CD14-positive monocyte (primary cell): ENCODE results near the gene BRD8. TPM values are rescaled to one million over a fixed set of nuclear protein-coding genes. Genes with fewer than 3 reads are reported as not detected.

ENCODE experiments used
- DNase-seq, 3 donors: peaks; one replicate each; pipeline ENCODE4 v3.0.0-alpha.2; 2011 to 2022
- H2AFZ ChIP-seq: 2 replicates; pipeline ENCODE4 v1.6.0; 2012; ENCODE audit warnings: mild to moderate bottlenecking, low read depth, low read length, inconsistent platforms; ENCODE audit not compliant: insufficient read depth, poor library complexity, severe bottlenecking
- H3K27ac ChIP-seq, 2 donors: 1 replicate in 1 of 2; 2 replicates in 1 of 2; pipeline ENCODE4 v1.5.1; 2012 to 2013; ENCODE audit warnings: low read length in 2 of 2, control low read depth in 1 of 2, inconsistent platforms in 1 of 2, low read depth in 1 of 2, mild to moderate bottlenecking in 1 of 2
- H3K27me3 ChIP-seq, 2 donors: one replicate each; pipeline versions ENCODE4 v1.6.0 to v1.6.1; 2011 to 2013; ENCODE audit warnings: low read length in 2 of 2; ENCODE audit not compliant: control insufficient read depth in 2 of 2, insufficient read depth in 2 of 2
- H3K36me3 ChIP-seq, 2 donors: replicated peaks in 1 of 2; 1 replicate in 1 of 2; 2 replicates in 1 of 2; pipeline versions ENCODE4 v1.5.1 to v1.6.1; 2012 to 2013; ENCODE audit warnings: low read length in 2 of 2, control low read depth in 1 of 2, inconsistent platforms in 1 of 2, mild to moderate bottlenecking in 1 of 2; ENCODE audit not compliant: insufficient read depth in 2 of 2, control insufficient read depth in 1 of 2
- H3K4me1 ChIP-seq, 2 donors: 1 replicate in 1 of 2; 2 replicates in 1 of 2; pipeline versions ENCODE4 v1.5.1 to v1.6.1; 2012 to 2013; ENCODE audit warnings: low read length in 2 of 2, control low read depth in 1 of 2, inconsistent platforms in 1 of 2, mild to moderate bottlenecking in 1 of 2, moderate library complexity in 1 of 2; ENCODE audit not compliant: insufficient read depth in 2 of 2, control insufficient read depth in 1 of 2
- H3K4me2 ChIP-seq: replicated peaks from 2 replicates; pipeline ENCODE3; 2012; ENCODE audit warnings: low read length, moderate library complexity, mild to moderate bottlenecking; ENCODE audit not compliant: poor library complexity, severe bottlenecking; ENCODE audit errors: extremely low read depth
- H3K4me3 ChIP-seq, 3 experiments: fragments of 200-600 bp in 1 of 3; sonication (generic) in 1 of 3; replicated peaks in 1 of 3; 1 replicate in 2 of 3; 2 replicates in 1 of 3; pipeline ENCODE4 v1.5.1; 2011 to 2013; ENCODE audit warnings: low read length in 3 of 3, mild to moderate bottlenecking in 3 of 3, control low read depth in 2 of 3, low read depth in 2 of 3, inconsistent platforms in 1 of 3, moderate library complexity in 1 of 3
- H3K79me2 ChIP-seq: 2 replicates; pipeline ENCODE4 v1.6.0; 2012; ENCODE audit warnings: mild to moderate bottlenecking, control low read depth, inconsistent platforms, low read length, moderate library complexity; ENCODE audit not compliant: insufficient read depth
- H3K9ac ChIP-seq: 2 replicates; pipeline ENCODE4 v1.6.0; 2017; ENCODE audit warnings: low read length, mild to moderate bottlenecking; ENCODE audit not compliant: insufficient read depth, poor library complexity, severe bottlenecking
- H3K9me3 ChIP-seq, 2 donors: replicated peaks in 1 of 2; 1 replicate in 1 of 2; 2 replicates in 1 of 2; pipeline versions ENCODE4 v1.5.1 to v1.6.1; 2012 to 2013; ENCODE audit warnings: low read length in 2 of 2, control low read depth in 1 of 2; ENCODE audit not compliant: control insufficient read depth in 1 of 2, insufficient read depth in 1 of 2
- H4K20me1 ChIP-seq: 2 replicates; pipeline ENCODE4 v1.6.0; 2012; ENCODE audit warnings: mild to moderate bottlenecking, low read length, control low read depth, moderate library complexity; ENCODE audit not compliant: insufficient read depth
- H3K27ac Mint-ChIP-seq, 7 donors: one replicate each; pipeline ENCODE4 v1.8.0; 2020; ENCODE audit warnings: mild to moderate bottlenecking in 7 of 7, mixed read lengths in 7 of 7, moderate library complexity in 6 of 7, inconsistent platforms in 2 of 7
- H3K27me3 Mint-ChIP-seq, 3 donors: one replicate each; pipeline ENCODE4 v1.8.0; 2021 to 2022; ENCODE audit warnings: low read depth in 3 of 3, mild to moderate bottlenecking in 3 of 3, mixed read lengths in 3 of 3, moderate library complexity in 3 of 3, inconsistent platforms in 1 of 3
- H3K36me3 Mint-ChIP-seq, 2 donors: one replicate each; pipeline ENCODE4 v1.8.0; 2020; ENCODE audit warnings: mixed read lengths in 2 of 2, inconsistent platforms in 1 of 2, mild to moderate bottlenecking in 1 of 2
- H3K4me1 Mint-ChIP-seq: one replicate; pipeline ENCODE4 v1.8.0; 2020; ENCODE audit warnings: mild to moderate bottlenecking, mixed read lengths
- H3K4me3 Mint-ChIP-seq, 2 donors: one replicate each; pipeline ENCODE4 v1.8.0; 2020; ENCODE audit warnings: mild to moderate bottlenecking in 2 of 2, mixed read lengths in 2 of 2, moderate library complexity in 1 of 2
- H3K9me3 Mint-ChIP-seq, 7 donors: one replicate each; pipeline ENCODE4 v1.8.0; 2020 to 2022; ENCODE audit warnings: mixed read lengths in 7 of 7, mild to moderate bottlenecking in 6 of 7, moderate library complexity in 6 of 7, inconsistent platforms in 2 of 7
- WGBS: methylation state at CpG from one replicate; pipeline ENCODE4 v1.1.5; 2013; ENCODE audit warnings: missing lambda C conversion rate; ENCODE audit not compliant: insufficient coverage; 5-methylcytosine and 5-hydroxymethylcytosine counted together
- intact Hi-C, 2 donors: fragments of 100-400 bp; cut with micrococcal nuclease; formaldehyde crosslinking; loops; one replicate each; pipeline versions ENCODE4 v1.15.0 to v1.15.1; 2023
- polyA plus RNA-seq, 3 donors: library from polyadenylated mRNA; depleted of rRNA in 1 of 3; unstranded in 2 of 3; stranded (reverse) in 1 of 3; fragments of 300-500 nt in 2 of 3; fragments of >200 nt in 1 of 3; fragmentation: Illumina TruSeq in 2 of 3; gene quantifications; 1 replicate in 2 of 3; 2 replicates in 1 of 3; pipeline ENCODE4 v1.2.3, GENCODE V29; 2012 to 2021
- TF ChIP-seq, protein P1 (sequence below): fragments of 200-600 bp; IDR thresholded peaks from one replicate; pipeline ENCODE4 v1.8.0; 2022; ENCODE audit warnings: antibody characterized with exemption, mild to moderate bottlenecking

The BRD8 gene
- polyA plus RNA-seq, 3 donors = 9.8 to 19.6 (median 17.6) TPM

DNA sequence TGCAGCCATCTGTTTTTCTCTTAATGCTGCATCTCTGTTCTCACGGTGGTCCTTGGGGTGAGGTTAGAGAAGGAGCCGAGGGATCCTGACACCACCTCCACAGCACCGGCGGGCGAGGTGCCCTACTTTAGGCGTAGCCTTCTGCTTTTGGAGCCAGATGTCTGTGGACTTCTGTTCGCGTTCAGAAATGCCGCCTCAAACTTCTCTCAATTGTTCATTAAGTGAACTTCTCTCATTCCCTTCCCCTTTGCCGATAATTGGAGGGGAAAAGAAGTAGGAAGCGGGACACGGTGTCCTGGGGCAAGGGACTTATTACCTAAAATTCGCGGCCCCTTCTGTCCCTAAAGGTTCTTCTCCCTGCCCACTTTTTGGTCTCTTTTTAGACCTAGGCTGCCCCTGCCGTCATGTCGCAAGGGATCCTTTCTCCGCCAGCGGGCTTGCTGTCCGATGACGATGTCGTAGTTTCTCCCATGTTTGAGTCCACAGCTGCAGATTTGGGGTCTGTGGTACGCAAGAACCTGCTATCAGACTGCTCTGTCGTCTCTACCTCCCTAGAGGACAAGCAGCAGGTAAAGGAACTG, 937 bp upstream of the BRD8 start:
- H3K9me3 ChIP-seq = no peaks in the 10 kb centered on the region
- H3K27me3 Mint-ChIP-seq = no peaks in the 10 kb centered on the region
- no peaks in the 10 kb centered on the region for H3K27me3 ChIP-seq
- DNase-seq = no peak
- H3K4me3 ChIP-seq = peak overlapping the region; percentile 73 to 94 (median 79)
- H3K4me1 ChIP-seq = peaks cover 24 to 28% of the 10 kb centered on the region in 2 donors
- H3K79me2 ChIP-seq = peaks cover 62% of the 10 kb centered on the region
- WGBS = 3% methylated on average over 11 of the region's 23 CpGs
- H3K4me3 Mint-ChIP-seq = peak overlapping the region in 1 of 2 donors; percentile 16
- peak overlapping the region in 3 of 7 donors; percentile 1 to 75 (median 68) for H3K27ac Mint-ChIP-seq
- H3K4me2 ChIP-seq = peak overlapping the region; percentile 99
- TF ChIP-seq, protein P1, sequence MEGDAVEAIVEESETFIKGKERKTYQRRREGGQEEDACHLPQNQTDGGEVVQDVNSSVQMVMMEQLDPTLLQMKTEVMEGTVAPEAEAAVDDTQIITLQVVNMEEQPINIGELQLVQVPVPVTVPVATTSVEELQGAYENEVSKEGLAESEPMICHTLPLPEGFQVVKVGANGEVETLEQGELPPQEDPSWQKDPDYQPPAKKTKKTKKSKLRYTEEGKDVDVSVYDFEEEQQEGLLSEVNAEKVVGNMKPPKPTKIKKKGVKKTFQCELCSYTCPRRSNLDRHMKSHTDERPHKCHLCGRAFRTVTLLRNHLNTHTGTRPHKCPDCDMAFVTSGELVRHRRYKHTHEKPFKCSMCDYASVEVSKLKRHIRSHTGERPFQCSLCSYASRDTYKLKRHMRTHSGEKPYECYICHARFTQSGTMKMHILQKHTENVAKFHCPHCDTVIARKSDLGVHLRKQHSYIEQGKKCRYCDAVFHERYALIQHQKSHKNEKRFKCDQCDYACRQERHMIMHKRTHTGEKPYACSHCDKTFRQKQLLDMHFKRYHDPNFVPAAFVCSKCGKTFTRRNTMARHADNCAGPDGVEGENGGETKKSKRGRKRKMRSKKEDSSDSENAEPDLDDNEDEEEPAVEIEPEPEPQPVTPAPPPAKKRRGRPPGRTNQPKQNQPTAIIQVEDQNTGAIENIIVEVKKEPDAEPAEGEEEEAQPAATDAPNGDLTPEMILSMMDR = no peak
- intact Hi-C loops = loop anchor here in 1 of 2 donors (5.0 to 10.0 kb wide), 3 partner anchors 33 to 365 kb away; partner anchors contain the start of genes CDC23, ETF1 and FAM53C
- no peak overlapping the region for H3K9ac ChIP-seq
- no peaks in the 10 kb centered on the region for H3K9me3 Mint-ChIP-seq
- no peaks in the 10 kb centered on the region for H3K4me1 Mint-ChIP-seq
- H3K36me3 Mint-ChIP-seq = peaks cover 41 to 60% of the 10 kb centered on the region in 2 donors
- no peak overlapping the region for H3K27ac ChIP-seq
- H2AFZ ChIP-seq = peak overlapping the region; percentile 93
- H3K36me3 ChIP-seq = peaks cover 35 to 55% of the 10 kb centered on the region in 2 donors
- H4K20me1 ChIP-seq = peaks cover 5% of the 10 kb centered on the region

DNA sequence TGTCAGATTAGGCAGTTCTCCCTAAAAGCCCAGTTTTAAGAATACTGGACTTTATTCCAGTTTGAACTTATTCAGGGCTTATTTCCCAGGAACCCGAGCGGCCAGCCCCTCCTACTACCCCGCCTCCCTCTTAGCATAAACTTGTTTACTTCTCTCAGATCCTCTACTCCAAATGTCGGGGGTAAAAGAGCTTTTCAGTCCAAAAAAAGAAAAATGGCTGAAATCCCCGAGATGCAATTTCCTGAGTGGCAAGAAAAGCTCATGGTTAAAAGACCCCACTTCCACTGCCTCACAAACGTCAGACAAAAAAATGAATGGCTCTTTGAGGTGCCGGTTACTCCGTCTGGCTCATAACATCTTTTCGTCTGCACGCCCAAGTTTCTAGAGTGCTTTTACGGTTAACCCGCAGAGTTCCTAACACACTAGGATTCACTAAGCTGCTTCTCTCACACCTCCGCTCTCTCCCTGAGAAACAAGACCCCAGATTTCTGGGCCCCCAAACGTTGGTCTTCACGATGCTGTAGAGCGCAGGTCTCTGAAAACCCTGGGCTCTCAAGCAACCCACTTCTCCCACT, 402 bp downstream of the BRD8 start:
- H3K9ac ChIP-seq = peak overlapping the region; percentile 64
- peak overlapping the region; percentile 93 for H2AFZ ChIP-seq
- Mint-ChIP-seq H3K27me3 (no peaks in the 10 kb centered on the region), H3K27ac (no peak overlapping the region), H3K36me3 (peaks cover 34 to 59% of the 10 kb centered on the region in 2 donors), H3K4me3 (no peak overlapping the region), H3K9me3 (no peaks in the 10 kb centered on the region), H3K4me1 (peaks cover 5% of the 10 kb centered on the region)
- TF ChIP-seq, protein P1 = no peak
- intact Hi-C loops = loop anchor here in 1 of 2 donors (5.0 to 10.0 kb wide), 3 partner anchors 34 to 367 kb away; partner anchors contain the start of genes CDC23, ETF1 and FAM53C
- DNase-seq = peak in 1 of 3 donors; percentile 9
- H3K27me3 ChIP-seq = no peaks in the 10 kb centered on the region
- H3K4me1 ChIP-seq = peaks cover 29 to 35% of the 10 kb centered on the region in 2 donors
- peak overlapping the region; percentile 99 for H3K4me2 ChIP-seq
- H3K4me3 ChIP-seq = peak overlapping the region; percentile 73 to 94 (median 79)
- H3K27ac ChIP-seq = peak overlapping the region; percentile 15 to 63
- H3K36me3 ChIP-seq = peaks cover 33 to 55% of the 10 kb centered on the region in 2 donors
- H3K9me3 ChIP-seq = no peaks in the 10 kb centered on the region
- H4K20me1 ChIP-seq = peaks cover 5% of the 10 kb centered on the region
- peaks cover 68% of the 10 kb centered on the region for H3K79me2 ChIP-seq
- WGBS = 0% methylated on average over 11 of the region's 16 CpGs
